Right lung (tissue), 5 donors: Measurements from ENCODE around the gene TRIM8. TPM values are rescaled to one million over a fixed set of nuclear protein-coding genes. Genes with fewer than 3 reads are reported as not detected.

Experiments used
- DNase-seq, 2 donors: peaks; one replicate each; pipeline ENCODE4 v3.0.0-alpha.2; 2013
- polyA plus RNA-seq, 5 donors: library from polyadenylated mRNA; unstranded; fragments of 120-200 nt; gene quantifications; one replicate each; pipeline versions ENCODE4 v1.2.1 to v1.2.3, GENCODE V29; 2013; ENCODE audit warnings: inconsistent platforms in 1 of 5, low replicate concordance in 1 of 5; ENCODE audit not compliant: insufficient read length in 5 of 5, insufficient read depth in 1 of 5

Gene TRIM8
- polyA plus RNA-seq, 5 donors = 68.5 to 132 (median 95.1) TPM

- no peak for DNase-seq
These were observed 24.2 kb downstream of the TRIM8 start for GRCh38 chr10:102668326-102669107.

DNA sequence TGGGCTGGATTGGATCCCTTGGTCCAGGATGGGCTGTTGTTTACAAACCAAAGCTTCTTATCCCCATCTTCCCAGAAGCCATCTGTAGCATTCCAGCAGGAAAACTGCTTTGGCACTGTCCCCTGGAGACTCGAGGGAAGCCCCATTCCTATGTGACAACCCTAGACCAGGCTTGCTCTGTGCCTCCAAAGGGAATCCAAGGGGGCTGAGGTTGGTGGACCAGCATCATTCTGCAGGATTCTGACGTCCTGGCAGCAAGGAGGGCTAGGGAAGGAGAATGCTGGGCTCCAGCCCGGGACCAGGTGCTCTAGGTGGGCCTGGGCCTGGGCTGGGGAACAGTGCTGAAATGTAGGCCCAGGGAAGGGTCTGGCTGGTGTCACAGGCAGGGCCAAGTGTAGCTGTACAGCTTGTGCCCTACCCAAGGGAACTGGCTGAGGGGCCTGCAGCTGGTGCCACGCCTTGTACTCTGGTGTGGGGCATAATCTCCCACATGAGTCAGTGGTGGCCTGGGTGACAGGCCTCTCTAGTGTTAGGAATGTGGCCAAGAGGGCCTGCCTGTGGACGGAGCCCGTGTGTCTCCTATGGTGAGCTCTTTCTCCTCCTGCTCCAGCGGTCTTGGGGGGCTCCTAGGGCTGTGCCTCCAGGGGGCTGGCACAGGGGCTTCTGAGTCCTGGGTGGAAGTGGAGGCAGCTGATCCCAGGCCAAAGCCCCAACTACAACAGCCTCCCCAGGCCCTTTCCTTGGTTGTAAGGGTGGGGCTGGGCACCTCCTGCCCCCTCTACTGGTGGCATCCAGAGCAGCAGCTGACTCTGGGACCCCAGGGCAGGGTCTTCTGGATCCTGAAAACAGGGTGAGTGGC is 25.2 kb downstream of the TRIM8 start:
- no peak for DNase-seq

GRCh38 chr10:102670065-102670670 is 25.9 kb downstream of the TRIM8 start:
- DNase-seq = no peak

DNA sequence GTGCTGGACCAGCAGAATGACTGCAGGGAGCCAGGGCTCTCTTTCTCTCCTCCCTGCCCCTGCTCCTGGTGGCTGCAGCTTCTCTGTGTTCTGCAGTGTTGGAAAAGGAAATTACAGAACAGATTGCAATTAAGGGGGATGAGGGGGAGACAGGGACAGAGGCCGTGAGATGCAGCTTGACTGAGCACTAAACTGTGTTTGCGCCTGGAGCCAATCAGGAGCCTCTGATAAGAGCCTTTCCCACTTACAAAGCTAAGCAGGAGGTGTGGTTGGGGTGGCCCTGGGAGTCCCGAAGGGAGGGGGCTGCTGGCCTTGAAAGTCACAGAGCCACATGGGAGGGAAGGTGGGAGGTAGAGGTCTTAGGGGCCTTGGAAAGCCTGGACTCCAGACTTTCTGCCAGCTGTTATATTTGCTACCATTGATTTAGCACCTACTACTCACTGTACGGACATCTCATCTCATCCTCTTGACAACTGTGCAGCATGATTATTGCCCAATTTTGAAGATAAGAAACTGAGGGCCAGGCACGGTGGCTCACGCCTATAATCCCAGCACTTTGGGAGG is 26.7 kb downstream of the TRIM8 start:
- DNase-seq = no peak

- DNase-seq = no peak
These were observed 29.0 kb downstream of the TRIM8 start for GRCh38 chr10:102673236-102673818.

- peak; percentile 65 to 67 for DNase-seq
These were observed 29.7 kb downstream of the TRIM8 start for GRCh38 chr10:102673819-102674511.

- DNase-seq = no peak
These were observed 30.3 kb downstream of the TRIM8 start for GRCh38 chr10:102674566-102674965.

DNA sequence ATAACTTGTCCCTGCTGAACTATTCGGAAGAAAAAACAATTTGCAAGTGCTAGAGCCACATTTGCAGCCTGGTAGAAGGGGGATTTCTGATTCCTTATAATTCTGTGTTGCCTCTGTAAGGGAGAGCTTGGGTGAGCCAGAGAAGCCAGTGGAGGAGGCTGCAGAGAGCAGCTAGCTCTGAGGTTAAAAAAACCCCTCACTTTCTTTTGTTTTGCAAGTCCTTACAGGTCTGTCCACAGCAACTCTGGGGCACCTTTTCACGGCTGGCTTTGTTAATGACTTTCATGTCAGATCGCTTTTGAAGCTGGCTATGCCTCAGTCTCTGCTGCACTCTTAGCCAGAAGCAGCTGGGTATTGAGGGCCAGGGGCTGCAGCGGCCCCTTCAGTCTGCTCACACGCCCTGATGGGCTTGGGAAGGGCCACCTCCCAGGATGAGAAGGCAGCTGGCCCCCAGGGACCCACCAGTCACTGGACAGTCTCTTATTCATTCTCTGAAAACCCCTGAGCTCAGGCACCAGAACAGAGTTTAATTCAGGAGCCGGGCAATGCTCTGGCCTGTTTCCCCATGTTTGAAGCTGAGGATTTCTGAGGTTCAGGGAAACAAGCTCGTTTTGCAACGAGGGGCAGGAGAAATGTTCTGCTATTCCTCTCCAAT is 30.9 kb downstream of the TRIM8 start:
- no peak for DNase-seq

DNA sequence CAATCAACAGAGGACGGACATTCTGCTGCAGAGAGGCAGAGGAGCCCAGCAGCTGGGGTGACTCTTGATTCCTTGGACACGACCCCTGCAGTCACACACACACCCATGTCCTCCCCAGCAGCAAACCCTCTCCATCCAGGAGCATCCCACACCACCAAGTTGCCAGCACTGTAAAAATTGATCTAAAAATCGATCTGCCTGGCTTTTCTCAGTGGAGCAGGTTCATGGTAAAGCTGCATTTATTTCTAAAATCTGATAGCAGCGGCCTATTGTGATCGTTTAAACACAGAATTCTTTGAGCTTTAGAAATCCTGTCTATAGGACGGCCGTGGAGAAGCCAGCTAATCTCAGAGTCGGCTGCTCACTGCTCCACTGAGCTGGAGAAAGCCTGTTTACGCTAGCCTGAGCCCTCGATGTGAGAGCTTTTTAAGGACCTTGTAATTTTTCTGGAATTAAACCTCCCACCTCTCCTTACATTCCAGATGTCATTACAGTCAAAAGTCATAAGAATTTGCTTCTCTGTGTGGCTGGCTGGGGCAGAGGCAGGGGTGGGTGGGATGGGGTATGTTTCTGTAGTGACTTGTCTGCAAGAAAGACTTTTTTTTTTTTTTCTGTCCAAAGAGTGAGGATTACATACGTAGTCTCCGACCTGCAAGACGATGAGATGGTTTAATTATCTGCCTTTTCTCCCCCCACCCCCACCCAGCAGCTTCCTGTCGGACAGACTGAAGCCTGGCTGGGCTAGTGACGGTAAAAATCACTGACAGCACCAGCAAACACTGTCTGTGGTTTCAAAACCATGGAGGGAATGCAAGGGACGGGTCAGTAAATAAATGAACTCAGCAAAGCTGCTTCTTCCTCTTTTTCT is 31.6 kb downstream of the TRIM8 start:
- DNase-seq = no peak

- DNase-seq = no peak
These were observed 32.4 kb downstream of the TRIM8 start for GRCh38 chr10:102676534-102677315.

- DNase-seq = no peak
These were observed 33.2 kb downstream of the TRIM8 start for GRCh38 chr10:102677331-102678067.

DNA sequence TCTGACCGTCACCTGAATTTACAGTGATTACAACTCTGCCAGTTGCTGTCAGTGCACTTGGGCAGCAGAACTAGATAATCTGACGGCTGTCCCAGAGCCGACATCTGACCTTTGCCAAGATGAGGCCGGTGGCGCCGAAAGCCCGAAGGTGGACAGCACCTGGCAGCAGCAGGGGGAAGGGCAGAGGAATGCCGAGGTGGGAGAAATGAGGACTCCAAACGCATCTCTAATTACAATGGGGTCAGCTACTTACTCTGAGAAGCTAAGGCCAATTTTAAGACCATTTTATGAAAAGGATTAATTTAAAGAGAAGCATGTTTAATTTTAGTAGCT is 33.8 kb downstream of the TRIM8 start:
- no peak for DNase-seq

DNA sequence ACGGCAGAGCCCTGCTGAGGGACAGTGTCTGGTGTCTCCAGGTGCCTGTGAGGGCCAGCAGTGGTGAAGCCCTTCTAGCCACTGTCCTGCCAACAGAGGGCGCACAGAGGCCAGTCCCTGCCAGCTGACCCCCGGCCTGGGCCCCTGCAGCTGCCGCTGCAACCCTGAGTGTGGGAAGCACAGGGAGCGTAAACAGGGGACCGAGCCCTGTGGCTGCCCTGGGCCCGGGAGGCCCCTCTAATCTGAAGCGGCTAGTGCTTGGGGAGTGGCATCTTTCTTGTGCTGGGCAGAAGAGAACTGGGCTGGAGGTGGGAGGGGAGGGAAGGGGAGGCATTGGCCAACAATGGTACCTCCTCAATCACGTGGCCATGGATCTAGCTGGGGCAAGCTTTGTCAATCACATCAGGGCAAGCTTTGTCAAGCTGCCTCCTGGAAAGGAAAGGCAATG is 34.6 kb downstream of the TRIM8 start:
- DNase-seq = no peak

DNA sequence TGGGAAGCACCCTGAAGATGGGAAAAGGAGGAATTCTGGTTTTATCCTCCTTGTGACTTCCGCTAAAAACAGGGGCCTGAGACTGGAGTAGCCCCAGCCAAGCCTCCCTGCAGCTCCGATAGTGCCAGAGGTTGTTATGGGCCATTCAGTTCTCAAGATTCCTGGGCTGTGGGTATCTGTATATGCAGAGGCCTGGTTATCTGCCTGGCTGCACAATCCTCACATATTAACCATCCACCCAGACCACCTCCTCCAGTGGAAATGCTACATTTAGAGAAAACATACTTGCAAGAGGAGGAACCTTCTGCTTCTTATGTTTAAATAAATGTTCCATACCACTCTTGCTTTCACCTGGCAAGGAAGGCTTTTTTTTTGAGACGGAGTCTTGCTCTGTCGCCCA is 35.3 kb downstream of the TRIM8 start:
- no peak for DNase-seq

- DNase-seq = no peak
These were observed 37.4 kb downstream of the TRIM8 start for GRCh38 chr10:102681696-102682095.

DNA sequence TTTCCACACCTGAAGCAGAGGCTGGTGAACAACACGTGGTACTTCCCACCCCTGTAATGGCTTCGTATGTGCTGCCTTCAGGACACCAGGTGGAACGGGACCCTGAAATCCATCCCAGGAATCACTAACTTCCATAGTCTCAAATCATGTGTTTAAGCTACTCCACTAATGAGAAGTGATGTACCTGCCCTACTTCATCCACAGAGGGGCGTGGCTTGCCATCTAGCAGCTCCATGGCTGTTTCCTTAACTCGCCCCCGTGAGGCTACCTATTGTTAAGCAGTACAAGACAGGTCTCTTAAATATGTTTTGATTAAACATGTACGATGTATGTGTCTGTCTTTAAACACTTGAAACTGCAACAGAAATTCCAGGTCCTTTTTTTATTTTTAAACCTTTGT is 38.1 kb downstream of the TRIM8 start:
- no peak for DNase-seq

DNA sequence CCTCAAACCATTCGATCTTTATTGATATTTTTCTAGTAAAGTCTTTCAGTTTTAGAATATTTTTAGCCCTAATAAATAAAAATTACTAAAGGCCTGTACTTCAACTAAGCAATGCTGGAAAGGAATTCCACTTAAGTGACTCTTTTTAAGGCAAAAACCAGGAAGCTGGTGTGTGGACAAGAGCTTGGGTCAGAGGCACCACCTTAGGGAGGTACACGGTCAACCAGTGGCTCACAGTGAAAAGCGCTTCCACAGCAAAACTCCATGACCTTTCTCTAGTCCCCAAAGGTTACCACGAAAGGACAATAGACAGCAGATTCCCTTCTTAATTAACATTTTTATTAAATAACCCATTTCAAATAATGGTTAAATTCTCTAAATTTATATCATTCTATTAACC is 38.7 kb downstream of the TRIM8 start:
- DNase-seq = no peak

DNA sequence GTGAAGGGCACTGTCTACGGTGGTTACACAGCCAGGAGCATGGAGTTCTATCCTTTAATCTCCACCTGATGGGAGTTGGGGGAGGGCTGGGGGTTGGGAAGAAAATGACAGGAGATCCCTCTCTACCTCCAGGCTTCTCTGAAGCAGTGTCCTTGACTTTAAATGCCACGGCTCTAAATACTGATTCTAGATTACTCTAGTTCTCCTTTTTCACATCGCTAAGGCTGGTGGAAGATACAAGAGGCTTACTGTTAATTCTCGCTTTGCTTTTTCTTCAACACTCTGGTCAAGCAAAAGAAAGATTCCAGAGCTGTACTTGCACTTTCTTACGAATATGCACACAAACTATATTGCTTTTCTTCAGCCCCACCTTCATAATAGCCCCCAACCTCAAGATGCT is 39.5 kb downstream of the TRIM8 start:
- DNase-seq = no peak
